GM12864 (cell line): ENCODE data around the gene NTRK3.

Source experiments
- DNase-seq: peaks from one replicate; pipeline ENCODE4 v3.0.0-alpha.2; 2011; ENCODE audit warnings: low read depth
- H3K4me3 ChIP-seq: 2 replicates; pipeline ENCODE4 v1.5.1; 2011; ENCODE audit warnings: mild to moderate bottlenecking, low read depth, low read length, control low read depth
- TF ChIP-seq, protein P1 (sequence below): IDR thresholded peaks from 2 replicates; pipeline ENCODE4 v1.5.1; 2011; ENCODE audit warnings: low read depth, mild to moderate bottlenecking, moderate library complexity, low read length, control low read depth, inconsistent platforms; ENCODE audit errors: missing control alignments

NTRK3 gene

DNA sequence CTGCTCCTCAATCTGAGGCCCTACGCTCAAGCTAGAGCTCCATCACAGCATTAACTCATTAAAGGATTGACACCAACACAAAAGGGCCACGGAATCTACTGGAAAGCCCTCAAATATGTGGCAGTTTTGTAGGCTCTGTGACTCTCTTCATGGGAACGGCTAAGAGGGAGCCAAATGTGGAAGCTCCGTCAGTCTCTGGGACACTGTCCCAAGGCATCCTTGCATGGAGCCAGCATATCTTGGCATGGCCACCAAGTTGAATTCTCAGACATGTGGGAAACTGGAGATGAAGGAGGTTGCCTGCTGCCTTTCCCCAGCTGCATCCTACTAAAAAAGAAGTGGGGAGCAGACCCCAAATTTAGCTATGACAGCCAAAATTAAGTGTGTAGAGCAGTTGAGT lies 296.9 kb downstream of the NTRK3 start:
- no peak overlapping the region for H3K4me3 ChIP-seq
- DNase-seq: no peak

DNA sequence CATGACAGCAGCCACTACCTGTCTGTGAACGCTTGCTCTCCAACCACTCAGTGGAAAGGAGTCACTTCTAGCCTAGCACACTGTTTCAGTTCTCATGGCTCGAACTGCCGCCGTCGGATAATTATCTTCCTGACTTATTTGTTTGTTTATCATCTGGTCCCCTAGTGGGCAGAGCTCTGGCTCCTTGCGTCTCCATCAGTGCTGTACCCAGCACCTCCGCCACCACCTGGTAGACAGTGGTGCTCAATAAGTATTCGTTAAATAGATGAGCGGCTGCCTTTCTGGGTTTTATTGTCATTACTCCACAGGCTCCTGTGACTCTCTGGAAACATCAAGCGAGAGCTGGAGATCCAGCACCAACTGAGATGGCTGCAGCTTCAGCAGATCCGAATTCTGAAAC lies 297.5 kb downstream of the NTRK3 start:
- no peak for DNase-seq
- H3K4me3 ChIP-seq: no peak overlapping the region
- TF ChIP-seq, protein P1, sequence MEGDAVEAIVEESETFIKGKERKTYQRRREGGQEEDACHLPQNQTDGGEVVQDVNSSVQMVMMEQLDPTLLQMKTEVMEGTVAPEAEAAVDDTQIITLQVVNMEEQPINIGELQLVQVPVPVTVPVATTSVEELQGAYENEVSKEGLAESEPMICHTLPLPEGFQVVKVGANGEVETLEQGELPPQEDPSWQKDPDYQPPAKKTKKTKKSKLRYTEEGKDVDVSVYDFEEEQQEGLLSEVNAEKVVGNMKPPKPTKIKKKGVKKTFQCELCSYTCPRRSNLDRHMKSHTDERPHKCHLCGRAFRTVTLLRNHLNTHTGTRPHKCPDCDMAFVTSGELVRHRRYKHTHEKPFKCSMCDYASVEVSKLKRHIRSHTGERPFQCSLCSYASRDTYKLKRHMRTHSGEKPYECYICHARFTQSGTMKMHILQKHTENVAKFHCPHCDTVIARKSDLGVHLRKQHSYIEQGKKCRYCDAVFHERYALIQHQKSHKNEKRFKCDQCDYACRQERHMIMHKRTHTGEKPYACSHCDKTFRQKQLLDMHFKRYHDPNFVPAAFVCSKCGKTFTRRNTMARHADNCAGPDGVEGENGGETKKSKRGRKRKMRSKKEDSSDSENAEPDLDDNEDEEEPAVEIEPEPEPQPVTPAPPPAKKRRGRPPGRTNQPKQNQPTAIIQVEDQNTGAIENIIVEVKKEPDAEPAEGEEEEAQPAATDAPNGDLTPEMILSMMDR: no peak

More for the DNA sequence above, 296.9 kb downstream of the NTRK3 start:
- TF ChIP-seq, protein P1: no peak

DNA sequence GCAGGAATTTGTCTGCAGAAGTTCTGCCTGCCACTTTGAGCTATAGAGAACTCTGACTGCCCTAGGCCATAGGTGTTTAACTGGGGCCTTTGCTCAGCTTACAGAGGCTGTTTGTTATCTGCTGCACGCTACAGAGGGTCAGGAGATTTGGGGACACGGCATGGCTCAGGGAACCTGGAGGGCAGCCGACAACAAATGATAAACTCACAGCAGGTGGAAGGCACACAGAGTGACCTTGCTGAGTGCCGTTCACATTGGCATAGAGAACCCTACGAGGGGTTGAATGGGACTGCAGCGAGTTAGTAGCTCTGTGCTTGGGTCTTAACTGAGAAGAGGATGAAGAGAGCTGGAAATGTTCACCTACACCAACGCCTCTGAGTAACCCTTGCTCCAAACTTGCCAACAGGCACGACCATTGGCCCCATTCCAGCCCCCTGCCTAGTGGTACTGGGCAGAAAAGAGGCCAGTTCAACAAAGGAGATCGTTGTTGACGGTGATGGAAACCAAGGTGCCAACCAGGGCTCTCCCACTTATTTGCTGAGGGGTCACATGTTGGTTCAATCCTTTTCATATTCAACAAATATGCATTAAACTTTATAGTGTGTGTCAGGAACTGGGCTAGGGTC lies 301.1 kb downstream of the NTRK3 start:
- no peak for DNase-seq
- no peak overlapping the region for H3K4me3 ChIP-seq
- TF ChIP-seq, protein P1: no peak

DNA sequence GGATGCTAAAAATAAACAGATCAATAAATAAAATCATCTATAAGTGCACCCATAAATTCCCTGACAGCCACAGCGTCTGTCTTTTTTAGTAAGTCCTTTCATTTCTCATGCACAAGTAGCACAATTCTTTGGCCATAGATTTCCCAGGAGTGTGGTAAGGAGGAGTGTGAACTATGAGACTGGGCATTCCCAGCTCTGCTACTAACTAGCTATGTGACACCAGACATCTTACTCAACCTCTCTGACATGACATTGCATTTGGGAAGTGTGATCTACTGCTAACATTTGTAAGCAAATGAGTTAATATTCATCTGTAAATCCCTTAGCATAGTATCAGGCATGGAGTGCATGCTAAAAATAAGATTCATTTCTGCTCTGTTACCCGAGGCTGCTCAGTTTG lies 301.7 kb downstream of the NTRK3 start:
- TF ChIP-seq, protein P1: no peak
- no peak for DNase-seq
- H3K4me3 ChIP-seq: no peak overlapping the region

DNA sequence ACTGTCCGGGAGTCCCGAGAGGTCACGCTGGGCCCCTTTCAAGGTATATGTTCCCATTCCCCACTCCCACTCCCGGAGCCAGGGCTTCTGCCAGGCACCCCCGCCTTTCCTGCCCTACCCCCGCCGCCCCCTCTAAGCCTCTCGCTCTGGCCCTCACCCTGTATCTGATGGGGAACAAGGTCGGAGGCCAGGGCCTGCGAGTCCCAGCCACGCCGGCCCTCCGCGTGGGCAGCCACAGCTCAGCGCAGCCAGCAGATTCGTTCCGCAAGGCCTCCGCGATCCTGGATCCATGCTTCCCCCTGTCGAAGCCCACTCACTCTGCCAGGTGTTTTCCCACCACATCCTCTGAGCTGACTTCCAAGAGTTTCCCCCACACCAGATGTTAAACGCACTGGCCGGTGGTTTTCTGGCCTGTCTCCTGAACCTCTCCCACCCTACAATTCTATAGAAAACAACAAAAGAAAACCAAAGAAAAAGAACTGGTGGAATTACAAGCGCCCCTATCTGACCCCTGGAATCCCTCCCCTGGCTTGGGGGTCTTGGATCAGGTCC lies 303.7 kb downstream of the NTRK3 start:
- TF ChIP-seq, protein P1: no peak
- H3K4me3 ChIP-seq: no peak overlapping the region
- DNase-seq: no peak

DNA sequence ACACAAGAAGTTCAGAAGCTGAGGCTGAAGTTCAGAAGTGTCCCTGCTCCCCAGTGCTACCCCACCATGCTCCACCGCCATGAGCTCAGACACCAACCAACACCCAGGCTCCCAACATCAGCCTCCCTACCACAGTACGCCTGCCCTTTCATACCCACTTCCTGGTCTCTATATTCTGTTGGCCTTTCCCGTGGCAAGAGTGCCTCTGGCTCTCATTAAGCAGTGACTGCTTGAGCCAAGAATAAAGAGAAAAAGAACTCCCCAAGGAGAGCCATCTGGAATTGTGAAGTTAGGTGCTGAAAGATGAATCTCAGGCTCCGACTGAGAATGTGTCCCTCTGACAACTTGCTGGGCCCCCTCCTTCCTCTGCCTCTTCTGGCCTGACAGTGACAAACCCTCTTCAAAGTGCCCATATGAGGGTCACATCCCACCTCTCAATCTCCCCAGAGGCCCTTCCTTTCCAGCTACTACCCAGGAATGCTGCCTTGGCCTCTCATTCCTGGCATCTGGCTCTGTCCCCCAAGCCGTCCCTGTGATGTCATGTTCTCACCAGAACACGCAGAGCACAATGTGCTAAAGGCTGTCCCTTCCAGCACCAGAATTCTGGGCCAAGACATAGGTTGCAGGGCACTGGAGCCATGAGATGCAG lies 306.8 kb downstream of the NTRK3 start:
- H3K4me3 ChIP-seq: no peak overlapping the region
- no peak for DNase-seq
- TF ChIP-seq, protein P1: no peak
